ENCODE results near the gene RPP25L. TPM values are rescaled to one million over a fixed set of nuclear protein-coding genes. Genes with fewer than 3 reads are reported as not detected.

Gene RPP25L
- total and polyA plus RNA-seq, 5 donors from 2014 or later: 6.7 to 80.0 (median 63.7) TPM

DNA sequence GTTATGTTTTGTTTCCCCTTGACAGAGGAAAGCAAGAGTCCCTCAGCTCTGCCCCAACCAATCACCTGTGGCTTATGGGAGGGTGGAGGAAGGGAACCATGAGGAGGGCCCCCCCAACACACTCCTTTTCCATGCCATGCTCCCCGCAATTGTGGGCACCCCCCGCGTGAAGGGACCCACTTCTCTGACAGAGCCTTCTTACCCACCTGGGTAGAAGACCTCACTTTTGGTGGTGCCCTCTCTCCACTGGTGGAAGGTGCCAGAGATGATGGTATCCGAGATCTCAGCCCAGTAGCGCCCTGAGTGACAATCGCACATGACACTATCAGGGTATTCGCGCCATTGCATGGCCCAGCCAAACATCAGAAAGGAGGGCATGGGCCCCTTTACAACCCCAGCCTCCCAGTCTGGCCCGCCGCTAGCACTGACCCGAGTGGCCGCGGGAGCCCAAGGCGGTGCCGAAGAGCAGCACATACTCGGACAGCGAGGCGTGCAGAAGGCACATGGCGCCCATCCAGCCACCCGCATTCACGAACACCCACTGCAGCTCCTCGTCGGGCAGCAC, 25.0 kb upstream of the RPP25L start:
- H3K27me3 ChIP-seq (ENCODE audit: control insufficient read depth, insufficient read depth, low read length): no peaks in the 10 kb centered on the region
- H3K4me3 Mint-ChIP-seq: peak overlapping the region; percentile 91 to 98 (median 94)
- H3K4me1 ChIP-seq (ENCODE audit: control insufficient read depth, insufficient read depth, low read length, poor library complexity, severe bottlenecking): peaks cover 30% of the 10 kb centered on the region
- peaks cover 4% of the 10 kb centered on the region for H3K36me3 Mint-ChIP-seq
- peak overlapping the region; percentile 76 to 92 (median 86) for H3K27ac Mint-ChIP-seq
- peak overlapping the region; percentile 74 for H3K27ac ChIP-seq (ENCODE audit: insufficient read depth, low read length, poor library complexity, severe bottlenecking)
- no peaks in the 10 kb centered on the region for H3K36me3 ChIP-seq (ENCODE audit: control insufficient read depth, insufficient read depth, low read length)
- peaks cover 9 to 49% (median 22%) of the 10 kb centered on the region in 4 donors for H3K4me1 Mint-ChIP-seq
- H3K9me3 Mint-ChIP-seq: no peaks in the 10 kb centered on the region
- DNase-seq (peak in 1 of 3 donors; percentile 25), ATAC-seq (ENCODE audit: low read depth in 2 of 2) (peak in 1 of 2 donors; percentile 3)
- no peaks in the 10 kb centered on the region for H3K9me3 ChIP-seq (ENCODE audit: control insufficient read depth in 2 of 2, low read length in 2 of 2)
- peak overlapping the region; percentile 62 for H3K4me3 ChIP-seq (ENCODE audit: low read depth, low read length)
- no peaks in the 10 kb centered on the region for H3K27me3 Mint-ChIP-seq

DNA sequence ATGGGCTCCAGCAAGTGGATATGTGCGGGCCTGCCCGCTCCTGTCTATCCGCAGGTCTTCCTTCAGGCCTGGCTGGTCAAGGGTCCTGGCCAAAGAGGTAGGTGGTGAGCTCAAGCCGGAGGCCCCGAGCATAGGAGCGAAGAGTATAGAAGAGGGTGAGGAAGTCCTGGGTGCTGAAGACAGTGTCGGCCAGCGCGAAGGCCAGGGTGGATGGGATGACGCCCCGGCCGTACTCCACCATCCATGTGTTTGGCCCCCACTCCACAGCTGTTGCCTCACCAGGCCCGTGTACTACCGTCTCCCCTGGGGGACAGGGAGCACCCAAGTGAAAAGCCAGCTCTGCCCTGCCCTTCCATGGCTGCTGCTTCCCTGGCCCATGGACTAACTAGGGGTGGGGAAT, 23.7 kb upstream of the RPP25L start:
- Mint-ChIP-seq H3K4me1 (peaks cover 9 to 49% (median 22%) of the 10 kb centered on the region in 4 donors), H3K36me3 (peaks cover 4% of the 10 kb centered on the region), H3K27me3 (no peaks in the 10 kb centered on the region), H3K4me3 (peak overlapping the region in 3 of 4 donors; percentile 57 to 85 (median 70)), H3K27ac (peak overlapping the region in 1 of 3 donors; percentile 71), H3K9me3 (peaks cover 0 to under 1% (median 0%) of the 10 kb centered on the region in 7 donors)
- Histone ChIP-seq H3K27ac (ENCODE audit: insufficient read depth, low read length, poor library complexity, severe bottlenecking) (no peak overlapping the region), H3K4me1 (ENCODE audit: control insufficient read depth, insufficient read depth, low read length, poor library complexity, severe bottlenecking) (peaks cover 30% of the 10 kb centered on the region), H3K9me3 (ENCODE audit: control insufficient read depth in 2 of 2, low read length in 2 of 2) (no peaks in the 10 kb centered on the region), H3K4me3 (ENCODE audit: low read depth, low read length) (no peak overlapping the region), H3K36me3 (ENCODE audit: control insufficient read depth, insufficient read depth, low read length) (no peaks in the 10 kb centered on the region), H3K27me3 (ENCODE audit: control insufficient read depth, insufficient read depth, low read length) (no peaks in the 10 kb centered on the region)
- ATAC-seq (ENCODE audit: low read depth in 2 of 2): no peak
- DNase-seq: no peak

DNA sequence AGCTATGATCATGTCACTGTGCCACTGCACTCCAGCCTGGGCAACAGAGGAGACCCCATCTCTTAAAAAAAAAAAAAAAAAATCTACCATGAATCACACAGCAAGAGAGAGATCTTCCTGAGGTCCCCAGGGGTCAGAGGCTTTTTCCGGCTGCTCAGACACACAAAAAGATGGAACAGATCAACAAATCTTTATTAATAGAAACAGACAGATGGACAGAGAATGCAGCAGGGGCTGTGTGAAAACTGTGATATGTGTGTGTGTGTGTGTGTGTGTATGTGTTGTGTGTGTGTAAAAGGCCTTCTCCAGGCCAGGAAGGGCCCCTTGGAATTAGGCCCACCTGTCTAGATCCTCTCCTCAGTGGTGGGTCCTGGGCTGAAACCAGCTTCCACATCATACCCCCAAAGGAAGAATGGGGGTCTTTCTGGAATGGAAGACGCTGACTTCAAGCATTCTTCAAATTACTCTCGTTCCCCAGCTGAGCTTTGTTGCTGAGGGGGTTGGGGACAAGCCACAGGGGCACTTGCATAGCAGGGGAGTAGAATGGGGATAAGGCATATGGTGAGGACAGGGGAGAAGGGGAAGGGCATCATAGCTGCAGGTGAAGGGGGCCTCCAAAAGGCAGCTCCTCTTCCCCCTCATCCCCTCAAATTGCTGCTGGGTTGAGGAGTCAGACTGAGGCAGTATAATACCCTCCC, 22.8 kb upstream of the RPP25L start:
- Histone ChIP-seq H3K4me3 (ENCODE audit: low read depth, low read length) (no peak overlapping the region), H3K9me3 (ENCODE audit: control insufficient read depth in 2 of 2, low read length in 2 of 2) (no peaks in the 10 kb centered on the region), H3K27ac (ENCODE audit: insufficient read depth, low read length, poor library complexity, severe bottlenecking) (no peak overlapping the region), H3K27me3 (ENCODE audit: control insufficient read depth, insufficient read depth, low read length) (peaks cover 6% of the 10 kb centered on the region), H3K4me1 (ENCODE audit: control insufficient read depth, insufficient read depth, low read length, poor library complexity, severe bottlenecking) (peaks cover 30% of the 10 kb centered on the region), H3K36me3 (ENCODE audit: control insufficient read depth, insufficient read depth, low read length) (no peaks in the 10 kb centered on the region)
- peaks cover 4% of the 10 kb centered on the region for H3K36me3 Mint-ChIP-seq
- ATAC-seq (ENCODE audit: low read depth in 2 of 2): no peak
- H3K27ac Mint-ChIP-seq: peak overlapping the region in 1 of 3 donors; percentile 20
- H3K9me3 Mint-ChIP-seq: peaks cover 0 to 2% (median 0%) of the 10 kb centered on the region in 7 donors
- H3K4me1 Mint-ChIP-seq: peaks cover 9 to 49% (median 22%) of the 10 kb centered on the region in 4 donors
- H3K27me3 Mint-ChIP-seq: peaks cover 6% of the 10 kb centered on the region
- H3K4me3 Mint-ChIP-seq: peak overlapping the region in 3 of 4 donors; percentile 18 to 73 (median 53)
- DNase-seq: no peak

DNA sequence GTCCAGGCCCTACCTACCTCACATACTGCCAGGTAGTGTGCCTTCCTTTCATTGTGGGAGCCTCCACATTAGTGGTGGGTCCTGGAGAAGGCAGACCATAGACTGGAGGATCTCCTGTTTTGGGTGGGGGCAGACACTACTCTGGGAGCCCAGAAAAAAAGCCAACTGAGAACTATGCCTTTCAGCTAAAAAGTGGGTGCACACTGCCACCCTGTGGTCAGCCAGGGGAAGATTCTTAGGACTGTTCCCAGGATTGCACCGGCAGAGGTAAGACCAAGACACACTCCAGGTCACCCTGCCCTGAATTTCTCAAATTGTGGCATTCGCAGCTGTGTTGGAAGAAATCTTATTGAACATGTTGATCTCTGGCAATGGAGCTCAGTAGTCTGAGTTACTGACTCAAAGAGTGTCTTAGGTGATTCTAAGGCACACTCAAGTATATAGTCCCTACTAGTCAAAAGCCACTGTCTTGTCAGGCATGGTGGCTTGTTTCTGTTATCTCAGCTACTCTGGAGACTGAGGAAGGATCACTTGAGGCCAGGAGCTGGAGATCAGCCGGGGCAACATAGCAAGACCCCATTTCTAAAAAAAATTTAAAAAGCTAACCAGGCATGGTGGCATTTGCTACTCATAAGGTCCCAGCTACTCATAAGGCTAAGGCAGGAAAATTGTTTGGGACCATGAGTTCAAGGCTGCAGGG, 22.1 kb upstream of the RPP25L start:
- H3K4me3 ChIP-seq (ENCODE audit: low read depth, low read length): no peak overlapping the region

DNA sequence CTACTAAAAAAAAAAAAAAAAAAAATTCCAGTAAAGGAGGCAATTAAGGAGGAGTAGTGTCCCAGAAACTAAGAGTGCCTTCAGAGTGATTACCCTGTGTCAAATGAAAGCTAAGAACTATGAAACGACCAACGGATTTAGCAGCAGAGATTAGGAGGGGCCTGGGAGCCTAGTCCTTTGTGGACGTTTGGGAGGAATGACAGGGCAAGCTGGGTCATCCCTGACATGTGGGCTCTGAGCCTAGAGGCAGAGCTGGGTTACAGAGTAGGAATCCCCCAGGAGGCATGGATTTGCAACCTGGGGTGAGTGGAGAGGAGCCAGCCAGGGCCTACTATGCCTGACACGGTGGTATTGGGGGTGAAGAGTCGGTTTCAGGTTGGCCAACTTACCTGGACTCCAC, 21.3 kb upstream of the RPP25L start:
- Histone ChIP-seq H3K4me3 (ENCODE audit: low read depth, low read length) (no peak overlapping the region), H3K4me1 (ENCODE audit: control insufficient read depth, insufficient read depth, low read length, poor library complexity, severe bottlenecking) (peaks cover 39% of the 10 kb centered on the region), H3K27me3 (ENCODE audit: control insufficient read depth, insufficient read depth, low read length) (peaks cover 14% of the 10 kb centered on the region), H3K36me3 (ENCODE audit: control insufficient read depth, insufficient read depth, low read length) (no peaks in the 10 kb centered on the region), H3K27ac (ENCODE audit: insufficient read depth, low read length, poor library complexity, severe bottlenecking) (no peak overlapping the region), H3K9me3 (ENCODE audit: control insufficient read depth in 2 of 2, low read length in 2 of 2) (no peaks in the 10 kb centered on the region)
- peaks cover 8% of the 10 kb centered on the region for H3K36me3 Mint-ChIP-seq
- DNase-seq (no peak), ATAC-seq (ENCODE audit: low read depth in 2 of 2) (no peak)
- H3K4me3 Mint-ChIP-seq: peak overlapping the region in 1 of 4 donors; percentile 73
- H3K4me1 Mint-ChIP-seq: peaks cover 14 to 51% (median 20%) of the 10 kb centered on the region in 4 donors
- peaks cover 0 to 2% (median 0%) of the 10 kb centered on the region in 7 donors for H3K9me3 Mint-ChIP-seq
- peaks cover 20% of the 10 kb centered on the region for H3K27me3 Mint-ChIP-seq
- H3K27ac Mint-ChIP-seq: no peak overlapping the region

More for the DNA sequence above, 22.1 kb upstream of the RPP25L start:
- peak overlapping the region in 1 of 3 donors; percentile 57 for H3K27ac Mint-ChIP-seq
- peaks cover 13% of the 10 kb centered on the region for H3K27me3 Mint-ChIP-seq
- peaks cover 9 to 54% (median 22%) of the 10 kb centered on the region in 4 donors for H3K4me1 Mint-ChIP-seq
- ATAC-seq (ENCODE audit: low read depth in 2 of 2) (peak; percentile 24 to 32), DNase-seq (peak; percentile 65 to 78 (median 71))
- peaks cover 11% of the 10 kb centered on the region for H3K27me3 ChIP-seq (ENCODE audit: control insufficient read depth, insufficient read depth, low read length)
- no peak overlapping the region for H3K27ac ChIP-seq (ENCODE audit: insufficient read depth, low read length, poor library complexity, severe bottlenecking)
- H3K36me3 Mint-ChIP-seq: peaks cover 4% of the 10 kb centered on the region
- no peaks in the 10 kb centered on the region for H3K9me3 ChIP-seq (ENCODE audit: control insufficient read depth in 2 of 2, low read length in 2 of 2)
- H3K36me3 ChIP-seq (ENCODE audit: control insufficient read depth, insufficient read depth, low read length): no peaks in the 10 kb centered on the region
- peaks cover 0 to 2% (median 0%) of the 10 kb centered on the region in 7 donors for H3K9me3 Mint-ChIP-seq
- H3K4me1 ChIP-seq (ENCODE audit: control insufficient read depth, insufficient read depth, low read length, poor library complexity, severe bottlenecking): peaks cover 35% of the 10 kb centered on the region
- peak overlapping the region; percentile 16 to 73 (median 42) for H3K4me3 Mint-ChIP-seq

DNA sequence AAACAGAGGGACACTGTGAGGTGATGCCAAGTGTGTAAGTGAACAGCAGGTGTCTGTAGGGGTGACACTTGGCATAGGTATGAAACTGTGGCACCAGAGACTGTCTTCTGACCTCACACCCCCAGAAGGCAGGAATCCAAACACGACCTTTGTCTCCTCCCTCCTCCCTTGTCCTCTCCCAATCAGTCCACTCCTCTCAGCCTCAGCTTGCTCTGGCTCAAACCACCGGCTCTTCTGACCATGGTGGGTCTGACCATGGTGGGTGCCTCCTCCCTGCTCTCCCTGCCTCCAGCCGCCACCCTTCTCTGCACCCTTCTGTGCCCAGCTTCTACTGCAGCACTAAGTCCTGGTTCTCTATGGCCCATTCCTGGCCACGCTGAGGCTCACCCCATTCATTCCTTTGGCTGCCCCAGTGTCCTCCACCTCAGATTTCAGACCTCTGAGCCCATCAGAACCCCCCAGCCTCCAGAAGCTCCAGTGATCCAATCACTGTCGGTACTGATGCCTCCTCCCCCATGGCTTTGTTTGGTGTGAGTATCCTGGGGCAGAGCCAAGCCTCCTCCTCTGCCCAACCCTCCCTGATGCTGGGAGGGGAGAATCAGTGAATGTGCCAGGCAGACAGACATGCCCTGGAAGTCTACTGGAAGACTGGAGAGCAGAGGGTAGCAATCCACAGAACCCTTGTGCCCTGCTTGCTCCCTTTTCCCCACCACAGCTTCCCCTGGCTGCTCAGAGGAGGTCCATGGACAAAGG, 18.7 kb upstream of the RPP25L start:
- H3K27ac Mint-ChIP-seq: no peak overlapping the region
- Histone ChIP-seq H3K27me3 (ENCODE audit: control insufficient read depth, insufficient read depth, low read length) (peaks cover 37% of the 10 kb centered on the region), H3K9me3 (ENCODE audit: control insufficient read depth in 2 of 2, low read length in 2 of 2) (no peaks in the 10 kb centered on the region), H3K4me1 (ENCODE audit: control insufficient read depth, insufficient read depth, low read length, poor library complexity, severe bottlenecking) (peaks cover 22% of the 10 kb centered on the region), H3K4me3 (ENCODE audit: low read depth, low read length) (no peak overlapping the region), H3K36me3 (ENCODE audit: control insufficient read depth, insufficient read depth, low read length) (no peaks in the 10 kb centered on the region), H3K27ac (ENCODE audit: insufficient read depth, low read length, poor library complexity, severe bottlenecking) (no peak overlapping the region)
- H3K9me3 Mint-ChIP-seq: peaks cover 0 to 3% (median 0%) of the 10 kb centered on the region in 7 donors
- H3K4me3 Mint-ChIP-seq: peak overlapping the region in 3 of 4 donors; percentile 35 to 70 (median 56)
- ATAC-seq (ENCODE audit: low read depth in 2 of 2) (no peak), DNase-seq (no peak)
- peaks cover 12 to 40% (median 12%) of the 10 kb centered on the region in 4 donors for H3K4me1 Mint-ChIP-seq
- H3K27me3 Mint-ChIP-seq: peaks cover 43% of the 10 kb centered on the region
- H3K36me3 Mint-ChIP-seq: peaks cover 8% of the 10 kb centered on the region

DNA sequence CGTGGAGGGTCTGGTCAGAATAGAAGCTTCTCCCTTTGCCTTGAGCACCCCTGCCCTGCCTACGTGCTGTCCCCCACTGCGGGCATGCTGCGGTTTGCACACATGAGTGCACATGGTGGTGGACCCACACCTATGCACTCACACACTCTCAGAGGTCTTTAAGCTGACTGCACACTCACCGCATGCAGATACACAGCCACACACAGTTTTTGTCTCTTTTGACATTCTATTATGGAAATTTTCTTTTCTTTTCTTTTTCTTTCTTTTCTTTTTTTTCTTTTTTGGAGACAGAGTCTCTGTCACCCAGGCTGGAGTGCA, 17.6 kb upstream of the RPP25L start:
- DNase-seq (no peak), ATAC-seq (ENCODE audit: low read depth in 2 of 2) (no peak)
- H3K36me3 ChIP-seq (ENCODE audit: control insufficient read depth, insufficient read depth, low read length): no peaks in the 10 kb centered on the region
- Mint-ChIP-seq H3K27ac (no peak overlapping the region), H3K9me3 (peaks cover 0 to 3% (median 0%) of the 10 kb centered on the region in 7 donors), H3K4me3 (peak overlapping the region; percentile 70 to 83 (median 82)), H3K4me1 (peaks cover 12 to 29% (median 12%) of the 10 kb centered on the region in 4 donors), H3K27me3 (peaks cover 47% of the 10 kb centered on the region), H3K36me3 (peaks cover 8% of the 10 kb centered on the region)
- peaks cover 19% of the 10 kb centered on the region for H3K4me1 ChIP-seq (ENCODE audit: control insufficient read depth, insufficient read depth, low read length, poor library complexity, severe bottlenecking)
- H3K4me3 ChIP-seq (ENCODE audit: low read depth, low read length): no peak overlapping the region
- no peaks in the 10 kb centered on the region for H3K9me3 ChIP-seq (ENCODE audit: control insufficient read depth in 2 of 2, low read length in 2 of 2)
- H3K27ac ChIP-seq (ENCODE audit: insufficient read depth, low read length, poor library complexity, severe bottlenecking): no peak overlapping the region
- peaks cover 40% of the 10 kb centered on the region for H3K27me3 ChIP-seq (ENCODE audit: control insufficient read depth, insufficient read depth, low read length)

All from CD4-positive, CD25-positive, alpha-beta regulatory T cell (primary cell).